ENCODE measurements around the gene PDE4D. TPM values are rescaled to one million over a fixed set of nuclear protein-coding genes. Genes with fewer than 3 reads are reported as not detected.
A peak's percentile ranks its signal among the peaks of the same experiment; 100 is the strongest.

The PDE4D gene
- total and polyA plus RNA-seq, 4 donors: 12.8 to 167 (median 44.5) TPM

- Histone ChIP-seq H3K9ac (ENCODE audit: insufficient read depth in 1 of 2, low read length in 2 of 2) (peak overlapping the region; percentile 26 to 91), H3K4me3 (no peak overlapping the region), H3K27me3 (ENCODE audit: control insufficient read depth in 3 of 3, insufficient read depth in 3 of 3, low read length in 2 of 3) (no peaks in the 10 kb centered on the region), H3K36me3 (ENCODE audit: control insufficient read depth in 4 of 4, insufficient read depth in 4 of 4, low read length in 4 of 4) (no peaks in the 10 kb centered on the region), H3K27ac (ENCODE audit: low read depth in 1 of 2, low read length in 1 of 2) (peak overlapping the region; percentile 66 to 79), H3K9me3 (ENCODE audit: control insufficient read depth in 4 of 4, insufficient read depth in 3 of 4, low read length in 3 of 4) (no peaks in the 10 kb centered on the region), H3K4me1 (ENCODE audit: control insufficient read depth in 5 of 5, insufficient read depth in 5 of 5, low read length in 5 of 5) (peaks cover 0 to 23% (median 6%) of the 10 kb centered on the region in 5 donors)
- TF ChIP-seq, protein P1, sequence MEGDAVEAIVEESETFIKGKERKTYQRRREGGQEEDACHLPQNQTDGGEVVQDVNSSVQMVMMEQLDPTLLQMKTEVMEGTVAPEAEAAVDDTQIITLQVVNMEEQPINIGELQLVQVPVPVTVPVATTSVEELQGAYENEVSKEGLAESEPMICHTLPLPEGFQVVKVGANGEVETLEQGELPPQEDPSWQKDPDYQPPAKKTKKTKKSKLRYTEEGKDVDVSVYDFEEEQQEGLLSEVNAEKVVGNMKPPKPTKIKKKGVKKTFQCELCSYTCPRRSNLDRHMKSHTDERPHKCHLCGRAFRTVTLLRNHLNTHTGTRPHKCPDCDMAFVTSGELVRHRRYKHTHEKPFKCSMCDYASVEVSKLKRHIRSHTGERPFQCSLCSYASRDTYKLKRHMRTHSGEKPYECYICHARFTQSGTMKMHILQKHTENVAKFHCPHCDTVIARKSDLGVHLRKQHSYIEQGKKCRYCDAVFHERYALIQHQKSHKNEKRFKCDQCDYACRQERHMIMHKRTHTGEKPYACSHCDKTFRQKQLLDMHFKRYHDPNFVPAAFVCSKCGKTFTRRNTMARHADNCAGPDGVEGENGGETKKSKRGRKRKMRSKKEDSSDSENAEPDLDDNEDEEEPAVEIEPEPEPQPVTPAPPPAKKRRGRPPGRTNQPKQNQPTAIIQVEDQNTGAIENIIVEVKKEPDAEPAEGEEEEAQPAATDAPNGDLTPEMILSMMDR (IDR thresholded peaks at IDR 0.05; ENCODE audit: control extremely low read depth, extremely low read depth): no peak
- ATAC-seq (ENCODE audit: insufficient read depth, low FRiP score): no peak
- DNase-seq: peak in 2 of 3 donors; percentile 40 to 75
- 8 to 18% methylated on average over 5 of the region's 5 CpGs for WGBS, 2 donors
These were observed 618.4 kb downstream of the PDE4D start for GRCh38 chr5:59275170-59275509.

DNA sequence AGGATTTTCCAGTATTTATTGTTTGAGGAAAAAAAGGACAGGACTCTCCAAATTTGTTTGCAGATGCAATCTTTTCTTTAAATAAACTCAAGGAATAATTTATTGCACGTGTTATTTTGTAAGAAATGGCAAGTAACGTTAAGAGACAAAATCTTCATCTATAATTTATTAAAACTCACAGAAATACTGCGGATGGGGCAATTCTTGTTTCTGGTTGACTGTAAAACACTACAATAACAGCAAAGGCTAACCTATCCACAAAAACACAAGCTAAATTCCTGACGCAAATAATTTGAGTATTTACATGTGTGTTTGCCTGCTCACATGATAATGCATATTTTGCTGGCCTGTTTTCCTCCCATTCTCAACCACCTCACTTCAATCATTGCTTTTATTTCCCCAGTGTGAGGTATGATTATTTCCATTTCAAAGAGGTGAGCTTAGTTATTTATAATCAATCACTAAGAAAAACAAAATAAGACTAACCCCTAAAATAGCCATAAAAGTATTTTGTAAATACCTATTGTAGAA lies 619.4 kb downstream of the PDE4D start:
- no peak overlapping the region for H3K27ac ChIP-seq (ENCODE audit: low read depth in 1 of 2, low read length in 1 of 2)
- no peaks in the 10 kb centered on the region for H3K36me3 ChIP-seq (ENCODE audit: control insufficient read depth in 4 of 4, insufficient read depth in 4 of 4, low read length in 4 of 4)
- H3K4me3 ChIP-seq: no peak overlapping the region
- WGBS, 2 donors: 54 to 55% methylated on average over 4 of the region's 4 CpGs
- H3K4me1 ChIP-seq (ENCODE audit: control insufficient read depth in 5 of 5, insufficient read depth in 5 of 5, low read length in 5 of 5): peaks cover 0 to 23% (median 6%) of the 10 kb centered on the region in 5 donors
- H3K9ac ChIP-seq (ENCODE audit: insufficient read depth in 1 of 2, low read length in 2 of 2): peak overlapping the region in 1 of 2 donors; percentile 9
- DNase-seq (no peak), ATAC-seq (ENCODE audit: insufficient read depth, low FRiP score) (no peak)
- H3K9me3 ChIP-seq (ENCODE audit: control insufficient read depth in 4 of 4, insufficient read depth in 3 of 4, low read length in 3 of 4): no peaks in the 10 kb centered on the region
- no peaks in the 10 kb centered on the region for H3K27me3 ChIP-seq (ENCODE audit: control insufficient read depth in 3 of 3, insufficient read depth in 3 of 3, low read length in 2 of 3)
- TF ChIP-seq, protein P1 (IDR thresholded peaks at IDR 0.05; ENCODE audit: control extremely low read depth, extremely low read depth): no peak

- no peak overlapping the region for H3K4me3 ChIP-seq
These were observed 620.6 kb downstream of the PDE4D start for GRCh38 chr5:59272809-59273427.

More at GRCh38 chr5:59272809-59273427, 620.6 kb downstream of the PDE4D start:
- Histone ChIP-seq H3K4me1 (ENCODE audit: control insufficient read depth in 5 of 5, insufficient read depth in 5 of 5, low read length in 5 of 5) (peaks cover 0 to 23% (median 6%) of the 10 kb centered on the region in 5 donors), H3K9me3 (ENCODE audit: control insufficient read depth in 4 of 4, insufficient read depth in 3 of 4, low read length in 3 of 4) (no peaks in the 10 kb centered on the region), H3K27me3 (ENCODE audit: control insufficient read depth in 3 of 3, insufficient read depth in 3 of 3, low read length in 2 of 3) (no peaks in the 10 kb centered on the region), H3K36me3 (ENCODE audit: control insufficient read depth in 4 of 4, insufficient read depth in 4 of 4, low read length in 4 of 4) (no peaks in the 10 kb centered on the region), H3K9ac (ENCODE audit: insufficient read depth in 1 of 2, low read length in 2 of 2) (no peak overlapping the region), H3K27ac (ENCODE audit: low read depth in 1 of 2, low read length in 1 of 2) (no peak overlapping the region)
- ATAC-seq (ENCODE audit: insufficient read depth, low FRiP score): no peak
- no peak for DNase-seq
- TF ChIP-seq, protein P1 (IDR thresholded peaks at IDR 0.05; ENCODE audit: control extremely low read depth, extremely low read depth): no peak
- WGBS, 2 donors: 73 to 74% methylated on average over 3 of the region's 3 CpGs

Measured in lung (tissue), 12 donors.